Gastroesophageal sphincter (tissue), 4 donors: ENCODE data around the gene MOV10L1. TPM values are rescaled to one million over a fixed set of nuclear protein-coding genes. Genes with fewer than 3 reads are reported as not detected.
A peak's percentile ranks its signal among the peaks of the same experiment; 100 is the strongest.

Experiments used
- ATAC-seq: fragments of 150-250 bp; one replicate; pipeline ENCODE4 v1.9.1; 2016; ENCODE audit warnings: mild to moderate bottlenecking, moderate library complexity
- H3K27ac ChIP-seq, 4 donors: fragments of 200-600 bp; sonication (generic) in 3 of 4; 1 replicate in 3 of 4; 2 replicates in 1 of 4; pipeline ENCODE4 v1.5.1; 2016 to 2019
- H3K27me3 ChIP-seq: fragments of 200-600 bp; sonication (generic); one replicate; pipeline ENCODE4 v1.5.1; 2019
- H3K36me3 ChIP-seq, 2 donors: fragments of 200-600 bp; sonication (generic); one replicate each; pipeline ENCODE4 v1.5.1; 2019; ENCODE audit warnings: control low read depth in 1 of 2
- H3K4me1 ChIP-seq, 3 donors: fragments of 200-600 bp; sonication (generic); 1 replicate in 2 of 3; 2 replicates in 1 of 3; pipeline ENCODE4 v1.5.1; 2016 to 2019; ENCODE audit warnings: control low read depth in 2 of 3
- H3K4me3 ChIP-seq, 2 donors: fragments of 200-600 bp; sonication (generic); one replicate each; pipeline ENCODE4 v1.5.1; 2019; ENCODE audit warnings: mild to moderate bottlenecking in 1 of 2, moderate library complexity in 1 of 2
- H3K9me3 ChIP-seq, 3 donors: fragments of 200-600 bp; sonication (generic); one replicate each; pipeline ENCODE4 v1.5.1; 2017 to 2019; ENCODE audit warnings: control low read depth in 2 of 3
- CTCF ChIP-seq, 4 experiments: fragments of 200-600 bp in 2 of 4; fragments of 450-650 bp in 2 of 4; sonication (generic) in 1 of 4; IDR thresholded peaks; one replicate each; pipeline ENCODE4 v1.5.1; 2017 to 2019; ENCODE audit warnings: antibody characterized with exemption in 4 of 4, mild to moderate bottlenecking in 2 of 4, moderate library complexity in 2 of 4
- EP300 ChIP-seq: sonication (generic); formaldehyde crosslinking; IDR thresholded peaks from one replicate; pipeline ENCODE4 v1.6.1; 2017; ENCODE audit warnings: antibody characterized with exemption, mild to moderate bottlenecking
- POLR2A ChIP-seq, 2 donors: fragments of 450-650 bp; IDR thresholded peaks; one replicate each; pipeline ENCODE4 v1.6.1; 2017; ENCODE audit warnings: antibody characterized with exemption in 2 of 2, mild to moderate bottlenecking in 2 of 2, moderate library complexity in 1 of 2
- POLR2AphosphoS5 ChIP-seq: sonication (generic); formaldehyde crosslinking; IDR thresholded peaks from one replicate; pipeline ENCODE4 v1.6.1; 2017; ENCODE audit warnings: antibody characterized with exemption
- WGBS, 2 donors: methylation state at CpG; one replicate each; pipeline ENCODE4 v1.1.5; 2018; ENCODE audit warnings: low coverage in 1 of 2; 5-methylcytosine and 5-hydroxymethylcytosine counted together
- total RNA-seq, 4 donors: library from RNA; depleted of rRNA; stranded (reverse); fragments of >200 nt; gene quantifications; one replicate each; pipeline ENCODE4 v1.1.0, GENCODE V29; 2016

The MOV10L1 gene
- total RNA-seq, 4 donors from 2014 or later = 0.78 TPM; not detected in 3

- ATAC-seq = no peak
- WGBS, 2 donors = 69 to 100% methylated on average over 1 to 2 of the region's 18 CpGs
- Histone ChIP-seq H3K27me3 (no peaks in the 10 kb centered on the region), H3K27ac (peak overlapping the region in 3 of 4 donors; percentile 88 to 94 (median 90)), H3K36me3 (peaks cover 0 to 46% of the 10 kb centered on the region in 2 donors), H3K9me3 (no peaks in the 10 kb centered on the region), H3K4me1 (peaks cover 0 to 44% (median 14%) of the 10 kb centered on the region in 3 donors), H3K4me3 (peak overlapping the region in 1 of 2 donors; percentile 96)
- TF ChIP-seq CTCF (IDR thresholded peaks at IDR 0.05) (no peak), POLR2A (IDR thresholded peaks at IDR 0.05) (no peak), POLR2AphosphoS5 (no peak), EP300 (no peak)
These were observed 109.5 kb downstream of the MOV10L1 start for GRCh38 chr22:50199251-50199721.

GRCh38 chr22:50199829-50200460 lies 110.1 kb downstream of the MOV10L1 start:
- H3K4me1 ChIP-seq = peaks cover 0 to 50% (median 14%) of the 10 kb centered on the region in 3 donors
- 0% methylated on average over 7 of the region's 34 CpGs; no CpG with 5 or more reads in 1 of the 2 donors for WGBS, 2 donors
- peak overlapping the region; percentile 64 to 96 for H3K4me3 ChIP-seq
- ATAC-seq = peak; percentile 13
- H3K36me3 ChIP-seq = peaks cover 0 to 44% of the 10 kb centered on the region in 2 donors
- no peak for TF ChIP-seq EP300
- TF ChIP-seq POLR2A (IDR thresholded peaks at IDR 0.05) = no peak
- no peak for TF ChIP-seq POLR2AphosphoS5
- TF ChIP-seq CTCF (IDR thresholded peaks at IDR 0.05) = peak in 1 of 4 experiments; percentile 0
- peak overlapping the region; percentile 45 to 94 (median 89) for H3K27ac ChIP-seq
- no peaks in the 10 kb centered on the region for H3K9me3 ChIP-seq
- no peaks in the 10 kb centered on the region for H3K27me3 ChIP-seq

GRCh38 chr22:50200461-50201190 lies 110.8 kb downstream of the MOV10L1 start, which contains the start of gene SELENOO:
Gene SELENOO, plus strand, starts transcription at chr22:50201011. Its CDS starts 26 bp downstream, at chr22:50201037.
- H3K27me3 ChIP-seq = no peaks in the 10 kb centered on the region
- H3K9me3 ChIP-seq = no peaks in the 10 kb centered on the region
- H3K4me3 ChIP-seq = peak within 1 kb of the TSS; percentile 64 to 96
- peak; percentile 89 for TF ChIP-seq POLR2AphosphoS5
- peak in 1 of 4 experiments; percentile 11 for TF ChIP-seq CTCF (IDR thresholded peaks at IDR 0.05)
- TF ChIP-seq POLR2A (IDR thresholded peaks at IDR 0.05) = peak; percentile 91 to 93
- TF ChIP-seq EP300 = no peak
- peaks cover 0 to 56% (median 14%) of the 10 kb centered on the region in 3 donors for H3K4me1 ChIP-seq
- peak within 1 kb of the TSS; percentile 45 to 94 (median 89) for H3K27ac ChIP-seq
- no CpG with 5 or more reads among the region's 105 CpGs for WGBS, 2 donors
- ATAC-seq = peak; percentile 95
- peaks cover 0 to 46% of the 10 kb centered on the region in 2 donors for H3K36me3 ChIP-seq

GRCh38 chr22:50201191-50202129 lies 111.7 kb downstream of the MOV10L1 start:
- H3K27me3 ChIP-seq = no peaks in the 10 kb centered on the region
- peak; percentile 66 for ATAC-seq
- peak overlapping the region in 3 of 4 donors; percentile 88 to 94 (median 90) for H3K27ac ChIP-seq
- TF ChIP-seq CTCF (IDR thresholded peaks at IDR 0.05) (no peak), POLR2AphosphoS5 (no peak), EP300 (no peak), POLR2A (IDR thresholded peaks at IDR 0.05) (no peak)
- 49% methylated on average over 5 of the region's 115 CpGs; no CpG with 5 or more reads in 1 of the 2 donors for WGBS, 2 donors
- peaks cover 0 to 64% (median 14%) of the 10 kb centered on the region in 3 donors for H3K4me1 ChIP-seq
- H3K9me3 ChIP-seq = no peaks in the 10 kb centered on the region
- peaks cover 0 to 46% of the 10 kb centered on the region in 2 donors for H3K36me3 ChIP-seq
- peak overlapping the region; percentile 64 to 96 for H3K4me3 ChIP-seq
